OCI-LY7 (cell line): ENCODE data around the gene NAALADL2. TPM values are rescaled to one million over a fixed set of nuclear protein-coding genes. Genes with fewer than 3 reads are reported as not detected.

Source experiments
- BruUV-seq: library from RNA; stranded (reverse); fragments of 400-500 nt; replicated peaks from 2 replicates; lab custom pipeline; 2021; lab: Mats Ljungman, UMichigan
- CTCF ChIA-PET: fragments of 300-600 bp; sonication (Branson Sonifier 250); formaldehyde crosslinking; loops from one replicate; lab custom pipeline; 2022; ENCODE audit warnings: antibody characterized with exemption; ENCODE audit not compliant: unreplicated experiment; lab: Charles Lee
- POLR2A ChIA-PET: fragments of 300-600 bp; sonication (Branson Sonifier 250); formaldehyde crosslinking; loops from one replicate; lab custom pipeline; 2022; ENCODE audit warnings: antibody characterized with exemption; lab: Charles Lee
- DNase-seq: peaks from one replicate; pipeline ENCODE4 v3.0.0-alpha.2; 2015; ENCODE audit warnings: low spot score
- H2AFZ ChIP-seq: fragments of 200-600 bp; sonication (generic), shearing (Covaris generic); 2 replicates; pipeline ENCODE4 v1.6.1; 2014; ENCODE audit warnings: mild to moderate bottlenecking, antibody characterized with exemption, low read length, moderate library complexity
- H3K27ac ChIP-seq: fragments of 200-600 bp; sonication (generic); 2 replicates; pipeline ENCODE4 v1.5.1; 2014; ENCODE audit warnings: mixed run types, low read depth, mild to moderate bottlenecking, moderate library complexity, low read length, inconsistent platforms; ENCODE audit not compliant: poor library complexity, severe bottlenecking
- H3K36me3 ChIP-seq: fragments of 200-600 bp; sonication (generic); 2 replicates; pipeline ENCODE4 v1.6.1; 2014; ENCODE audit warnings: mild to moderate bottlenecking, antibody characterized with exemption, low read length, moderate library complexity, mixed read lengths; ENCODE audit not compliant: insufficient read depth
- H3K4me1 ChIP-seq: fragments of 200-600 bp; sonication (generic); 2 replicates; pipeline ENCODE4 v1.5.1; 2014; ENCODE audit warnings: mild to moderate bottlenecking, low read length; ENCODE audit not compliant: insufficient read depth, poor library complexity, severe bottlenecking
- H3K4me2 ChIP-seq: fragments of 200-600 bp; sonication (generic); 2 replicates; pipeline ENCODE4 v1.6.1; 2014; ENCODE audit warnings: mild to moderate bottlenecking, low read length
- H3K4me3 ChIP-seq: fragments of 200-600 bp; sonication (generic); 2 replicates; pipeline ENCODE4 v1.5.1; 2014; ENCODE audit warnings: mild to moderate bottlenecking, low read depth, low read length; ENCODE audit not compliant: poor library complexity, severe bottlenecking
- H3K79me2 ChIP-seq: fragments of 200-600 bp; sonication (generic); 2 replicates; pipeline ENCODE4 v1.6.1; 2016; ENCODE audit warnings: low read depth, mild to moderate bottlenecking, low read length, moderate library complexity, mixed read lengths; ENCODE audit not compliant: insufficient read depth
- H3K9me2 ChIP-seq: fragments of 200-600 bp; sonication (generic); 2 replicates; pipeline ENCODE4 v1.6.1; 2016; ENCODE audit warnings: mild to moderate bottlenecking, low read length, mixed read lengths; ENCODE audit not compliant: insufficient read depth
- H3K9me3 ChIP-seq: fragments of 200-600 bp; sonication (generic); 2 replicates; pipeline ENCODE4 v1.6.1; 2014; ENCODE audit warnings: mild to moderate bottlenecking, mixed run types, low read length, mixed read lengths
- H4K20me1 ChIP-seq: fragments of 200-600 bp; sonication (generic); 2 replicates; pipeline ENCODE4 v1.6.1; 2014; ENCODE audit warnings: mild to moderate bottlenecking, antibody characterized with exemption, low read length, moderate library complexity, mixed read lengths; ENCODE audit not compliant: insufficient read depth
- CTCF ChIP-seq: fragments of 200-600 bp; sonication (generic); conservative IDR thresholded peaks from 2 replicates; pipeline ENCODE4 v1.5.1; 2014; ENCODE audit warnings: mild to moderate bottlenecking, antibody characterized with exemption, low read length, moderate library complexity, mixed read lengths
- EZH2phosphoT487 ChIP-seq: fragments of 200-600 bp; sonication (generic); IDR thresholded peaks from 2 replicates; pipeline ENCODE4 v1.6.1; 2018; ENCODE audit warnings: low read depth, borderline replicate concordance, mild to moderate bottlenecking, mixed run types, antibody characterized with exemption, low read length, moderate library complexity, mixed read lengths
- intact Hi-C: fragments of 100-400 bp; cut with micrococcal nuclease; formaldehyde crosslinking; loops from one replicate; pipeline ENCODE4 v1.10.0; 2022; ENCODE audit not compliant: unreplicated experiment
- total RNA-seq, 2 experiments: library from RNA; depleted of rRNA in 1 of 2; stranded (reverse); fragments of >200 nt in 1 of 2; shearing (Covaris generic) in 1 of 2; gene quantifications; 2 replicates each; pipeline ENCODE4 v1.2.3, GENCODE V29; 2014 to 2022

The NAALADL2 gene
- total RNA-seq, 2 experiments from 2014 or later = 0.25 to 0.70 TPM

GRCh38 chr3:175617247-175617646 lies 758.1 kb downstream of the NAALADL2 start:
- Histone ChIP-seq H3K4me2 (no peak overlapping the region), H3K79me2 (no peaks in the 10 kb centered on the region), H3K36me3 (no peaks in the 10 kb centered on the region), H4K20me1 (no peaks in the 10 kb centered on the region), H3K27ac (no peak overlapping the region), H3K9me2 (no peaks in the 10 kb centered on the region), H3K4me1 (no peaks in the 10 kb centered on the region), H2AFZ (no peak overlapping the region), H3K9me3 (no peaks in the 10 kb centered on the region), H3K4me3 (no peak overlapping the region)
- ChIA-PET POLR2A (interaction anchor here (0.6 kb wide), 1 partner anchor 26 kb away, joined by 3 read pairs; no protein-coding TSS in a partner anchor), CTCF (no interaction called here)
- intact Hi-C loops = no loop called here
- no TSS peak for BruUV-seq
- no peak for TF ChIP-seq EZH2phosphoT487
- TF ChIP-seq CTCF = no peak
- no peak for DNase-seq

- H3K79me2 ChIP-seq = no peaks in the 10 kb centered on the region
- no peak for TF ChIP-seq CTCF
- TF ChIP-seq EZH2phosphoT487 = no peak
- intact Hi-C loops = no loop called here
- no peaks in the 10 kb centered on the region for H4K20me1 ChIP-seq
- H3K9me3 ChIP-seq = no peaks in the 10 kb centered on the region
- H3K4me2 ChIP-seq = no peak overlapping the region
- no peaks in the 10 kb centered on the region for H3K36me3 ChIP-seq
- BruUV-seq = no TSS peak
- no peaks in the 10 kb centered on the region for H3K4me1 ChIP-seq
- POLR2A ChIA-PET = no interaction called here
- H3K27ac ChIP-seq = no peak overlapping the region
- no peaks in the 10 kb centered on the region for H3K9me2 ChIP-seq
- H3K4me3 ChIP-seq = no peak overlapping the region
- no peak for DNase-seq
- no peak overlapping the region for H2AFZ ChIP-seq
- CTCF ChIA-PET = no interaction called here
These were observed 760.2 kb downstream of the NAALADL2 start for GRCh38 chr3:175619369-175619768.

- H3K4me2 ChIP-seq = no peak overlapping the region
- TF ChIP-seq EZH2phosphoT487 (no peak), CTCF (no peak)
- H3K9me3 ChIP-seq = no peaks in the 10 kb centered on the region
- H3K9me2 ChIP-seq = no peaks in the 10 kb centered on the region
- no TSS peak for BruUV-seq
- H3K79me2 ChIP-seq = no peaks in the 10 kb centered on the region
- DNase-seq = no peak
- no peaks in the 10 kb centered on the region for H3K4me1 ChIP-seq
- ChIA-PET CTCF (no interaction called here), POLR2A (no interaction called here)
- intact Hi-C loops = no loop called here
- no peaks in the 10 kb centered on the region for H4K20me1 ChIP-seq
- no peak overlapping the region for H3K4me3 ChIP-seq
- H3K36me3 ChIP-seq = no peaks in the 10 kb centered on the region
- no peak overlapping the region for H3K27ac ChIP-seq
- no peak overlapping the region for H2AFZ ChIP-seq
These were observed 761.0 kb downstream of the NAALADL2 start for GRCh38 chr3:175620093-175620492.
